Measurements from ENCODE around the gene MEGF6.
"Not testable (repeated sequence)": the region's sequence is repeated elsewhere in the genome, so short reads cannot be mapped to it uniquely, and the experiment has no call there.

Gene MEGF6

DNA sequence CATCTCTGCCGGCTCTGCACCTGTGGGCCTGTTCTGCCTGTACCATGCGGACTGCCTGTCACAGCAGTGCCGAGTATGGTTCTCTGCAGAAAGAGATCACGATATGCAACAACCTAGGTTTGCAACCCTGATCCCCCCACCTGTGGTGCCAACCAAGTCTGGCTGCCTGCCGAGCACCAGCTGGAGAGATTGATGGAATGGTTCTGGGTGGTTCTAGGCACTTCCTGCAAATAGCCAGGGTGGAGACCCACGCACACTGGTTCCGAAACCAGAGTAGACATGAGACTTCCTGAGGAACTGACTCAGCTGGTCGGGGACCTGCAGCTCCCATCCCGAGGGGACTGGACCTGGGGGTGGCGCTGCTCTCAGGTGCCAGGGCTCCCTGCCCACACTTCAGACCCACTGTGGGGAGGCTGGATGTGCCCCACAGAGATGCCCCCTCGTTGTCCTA, 18.9 kb upstream of the MEGF6 start:
- in situ Hi-C loops (cut with MboI; ENCODE audit: low sequenced_read_pairs) = no loop called here

GRCh38 chr1:3629561-3630160, 18.4 kb upstream of the MEGF6 start:
- in situ Hi-C loops (cut with MboI; ENCODE audit: low sequenced_read_pairs) = no loop called here

- in situ Hi-C loops (cut with MboI; ENCODE audit: low sequenced_read_pairs) = no loop called here
Observed at GRCh38 chr1:3628445-3628844, 17.1 kb upstream of the MEGF6 start.

GRCh38 chr1:3627515-3628253, 16.4 kb upstream of the MEGF6 start:
- in situ Hi-C loops (cut with MboI; ENCODE audit: low sequenced_read_pairs) = no loop called here

GRCh38 chr1:3626025-3626424, 14.7 kb upstream of the MEGF6 start:
- in situ Hi-C loops (cut with MboI; ENCODE audit: low sequenced_read_pairs) = no loop called here

DNA sequence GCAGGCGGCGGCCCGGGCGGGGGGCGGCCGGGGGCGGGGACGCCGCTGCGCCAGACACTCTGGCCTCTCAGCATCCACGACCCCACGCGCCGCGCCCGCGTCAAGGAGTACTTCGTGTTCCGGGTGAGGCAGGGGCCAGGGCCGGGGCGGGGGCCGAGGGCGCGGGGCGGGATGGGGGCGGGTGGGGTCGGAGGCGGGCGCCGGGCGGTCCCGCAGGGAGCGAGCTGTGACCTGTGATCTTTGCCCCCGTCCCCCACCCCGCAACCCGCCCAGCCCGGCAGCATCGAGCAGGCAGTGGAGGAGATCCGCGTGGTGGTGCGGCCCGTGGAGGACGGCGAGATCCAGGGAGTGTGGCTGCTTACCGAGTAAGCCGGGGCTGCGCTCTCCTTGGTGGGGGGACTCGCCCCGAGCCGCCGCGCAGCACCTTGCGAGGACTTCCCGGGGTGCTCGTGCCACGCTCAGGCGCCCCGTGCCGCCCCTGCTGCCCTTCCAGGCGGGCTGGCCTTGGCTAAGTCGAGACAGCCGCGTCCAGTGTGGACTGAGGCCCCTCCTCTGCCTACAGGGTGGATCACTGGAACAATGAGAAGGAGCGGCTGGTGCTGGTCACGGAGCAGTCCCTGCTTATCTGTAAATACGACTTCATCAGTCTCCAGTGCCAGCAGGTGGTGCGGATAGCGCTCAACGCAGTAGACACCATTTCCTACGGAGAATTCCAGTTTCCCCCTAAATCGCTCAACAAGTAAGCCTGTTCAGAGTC, 14.0 kb upstream of the MEGF6 start:
- in situ Hi-C loops (cut with MboI; ENCODE audit: low sequenced_read_pairs) = no loop called here

DNA sequence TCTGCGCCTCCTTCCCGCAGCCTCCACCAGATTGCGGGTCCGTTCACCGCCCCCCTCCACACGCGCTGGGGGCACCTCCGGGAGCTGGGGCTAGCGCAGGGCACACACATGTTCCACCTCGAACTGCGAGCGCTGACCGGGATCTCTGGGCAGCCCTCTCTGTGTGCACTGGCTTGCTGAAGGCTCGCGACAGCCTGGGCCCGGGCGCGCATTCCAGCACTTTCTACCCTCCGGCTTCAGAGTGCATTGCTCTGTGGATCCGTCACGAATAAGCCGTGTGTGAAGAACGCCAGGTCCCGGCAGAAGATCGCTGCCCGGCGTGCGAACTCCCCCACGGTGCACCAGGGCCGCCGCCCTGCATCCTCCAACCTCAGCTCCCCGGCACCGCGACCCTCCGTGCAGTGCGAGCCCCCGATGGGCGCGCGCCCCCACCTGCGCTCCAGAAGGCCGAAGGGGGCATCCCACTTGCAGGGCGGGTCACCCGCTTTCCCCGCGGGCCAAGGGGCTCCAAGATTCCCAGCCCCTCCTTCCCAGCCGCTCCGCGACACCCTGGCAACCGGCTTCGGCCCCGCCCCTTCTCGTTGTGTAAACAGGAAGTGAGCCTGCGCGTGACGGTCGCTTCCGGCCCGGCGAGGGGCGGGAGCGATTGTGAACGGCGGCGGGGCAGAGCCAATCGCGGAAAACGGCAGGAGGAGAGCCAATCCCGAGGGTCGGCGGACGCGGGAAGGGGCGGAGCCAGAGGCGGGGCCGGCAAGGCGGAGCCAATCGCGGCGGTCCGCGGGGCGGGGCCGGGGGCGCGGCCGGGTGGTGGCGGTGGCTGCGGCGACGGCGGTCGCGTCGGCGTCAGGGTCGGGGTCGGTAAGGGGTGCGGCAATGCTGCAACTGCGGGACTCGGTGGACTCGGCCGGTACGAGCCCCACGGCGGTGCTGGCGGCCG, 13.2 kb upstream of the MEGF6 start, which contains the start of gene TPRG1L:
Gene TPRG1L (plus strand): TSS at position 816 of the 937 bp plus-strand sequence. CDS start 58 bp downstream, at position 874.
- in situ Hi-C loops (cut with MboI; ENCODE audit: low sequenced_read_pairs) = no loop called here

DNA sequence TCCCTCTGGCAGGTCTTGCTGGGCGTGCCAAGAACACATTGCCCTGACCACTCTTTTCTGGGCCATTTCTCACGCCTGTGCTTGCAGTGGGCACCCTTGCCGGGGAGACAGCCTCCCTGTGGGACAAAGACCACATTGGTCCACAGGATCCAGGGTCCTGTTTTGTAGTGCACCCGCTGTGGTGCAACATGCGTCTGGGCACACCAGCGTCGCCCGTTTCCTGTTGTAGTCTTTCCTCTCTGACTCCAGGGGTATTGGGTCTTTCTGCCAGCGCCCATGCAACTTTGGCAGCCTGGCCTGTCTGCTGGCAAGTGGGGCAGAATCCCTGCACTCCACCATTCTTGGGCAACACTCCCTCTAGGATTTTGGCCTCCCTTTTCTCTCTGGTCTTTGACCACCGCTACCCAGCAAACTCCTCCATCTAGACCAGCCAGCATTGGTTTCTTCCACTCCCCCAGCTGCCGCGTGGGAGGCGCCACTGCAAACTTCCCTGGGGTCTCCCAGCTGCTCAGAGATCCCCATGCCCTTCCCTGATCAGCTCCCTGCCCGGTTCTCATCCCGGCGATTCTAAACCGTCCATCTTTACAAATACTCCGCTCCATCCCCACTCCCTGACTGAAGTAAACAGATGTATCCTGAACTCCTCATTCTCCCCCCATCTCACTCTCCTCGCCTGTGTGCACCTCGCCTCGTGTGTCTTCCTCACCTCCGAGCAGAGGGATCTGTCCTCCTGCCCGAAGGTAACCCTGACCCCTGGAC, 12.3 kb upstream of the MEGF6 start:
- in situ Hi-C loops (cut with MboI; ENCODE audit: low sequenced_read_pairs) = no loop called here

DNA sequence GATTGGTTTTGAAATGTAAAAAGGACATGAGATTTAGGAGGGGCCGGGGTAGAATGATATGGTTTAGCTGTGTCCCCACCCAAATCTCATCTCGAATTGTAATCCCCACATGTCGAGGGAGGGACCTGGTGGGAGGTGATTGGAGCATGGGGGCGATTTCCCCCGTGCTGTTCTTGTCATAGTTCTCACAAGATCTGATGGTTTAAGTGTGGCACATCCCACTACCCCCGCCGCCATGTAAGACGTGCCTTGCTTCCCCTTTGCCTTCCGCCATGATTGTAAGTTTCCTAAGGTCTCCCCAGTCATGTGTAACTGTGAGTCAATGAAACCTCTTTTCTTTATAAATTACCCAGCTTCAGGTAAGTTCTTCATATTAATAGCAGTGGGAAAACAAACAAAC, 10.8 kb upstream of the MEGF6 start:
- in situ Hi-C loops (cut with MboI; ENCODE audit: low sequenced_read_pairs) = not testable (repeated sequence)

DNA sequence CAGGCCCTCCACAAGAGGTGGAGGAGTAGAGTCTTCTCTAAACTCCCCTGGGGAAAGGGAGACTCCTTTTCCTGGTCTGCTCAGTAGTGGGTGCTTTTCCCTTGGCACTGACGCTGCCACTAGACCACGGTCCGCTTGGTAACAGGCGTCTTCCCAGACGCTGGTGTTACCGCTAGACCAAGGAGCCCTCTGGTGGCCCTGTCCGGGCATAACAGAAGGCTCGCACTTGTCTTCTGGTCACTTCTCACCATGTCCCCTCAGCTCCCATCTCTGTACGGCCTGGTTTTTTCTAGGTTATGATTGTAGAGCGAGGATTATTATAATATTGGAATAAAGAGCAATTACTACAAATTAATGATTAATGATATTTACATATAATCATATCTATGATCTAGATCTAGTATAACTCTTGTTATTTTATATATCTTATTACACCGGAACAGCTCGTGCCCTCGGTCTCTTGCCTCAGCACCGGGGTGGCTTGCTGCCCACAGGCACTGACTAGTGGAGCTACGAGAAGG, 9.9 kb upstream of the MEGF6 start:
- in situ Hi-C loops (cut with MboI; ENCODE audit: low sequenced_read_pairs) = not testable (repeated sequence)

GRCh38 chr1:3620708-3621107, 9.4 kb upstream of the MEGF6 start:
- in situ Hi-C loops (cut with MboI; ENCODE audit: low sequenced_read_pairs) = no loop called here

- in situ Hi-C loops (cut with MboI; ENCODE audit: low sequenced_read_pairs) = no loop called here
Observed at GRCh38 chr1:3618881-3619671, 7.8 kb upstream of the MEGF6 start.

- in situ Hi-C loops (cut with MboI; ENCODE audit: low sequenced_read_pairs) = no loop called here
Observed at GRCh38 chr1:3618531-3618880, 7.2 kb upstream of the MEGF6 start.

- in situ Hi-C loops (cut with MboI; ENCODE audit: low sequenced_read_pairs) = no loop called here
Observed at GRCh38 chr1:3617806-3618345, 6.6 kb upstream of the MEGF6 start.

GRCh38 chr1:3616861-3617260, 5.6 kb upstream of the MEGF6 start:
- in situ Hi-C loops (cut with MboI; ENCODE audit: low sequenced_read_pairs) = no loop called here

DNA sequence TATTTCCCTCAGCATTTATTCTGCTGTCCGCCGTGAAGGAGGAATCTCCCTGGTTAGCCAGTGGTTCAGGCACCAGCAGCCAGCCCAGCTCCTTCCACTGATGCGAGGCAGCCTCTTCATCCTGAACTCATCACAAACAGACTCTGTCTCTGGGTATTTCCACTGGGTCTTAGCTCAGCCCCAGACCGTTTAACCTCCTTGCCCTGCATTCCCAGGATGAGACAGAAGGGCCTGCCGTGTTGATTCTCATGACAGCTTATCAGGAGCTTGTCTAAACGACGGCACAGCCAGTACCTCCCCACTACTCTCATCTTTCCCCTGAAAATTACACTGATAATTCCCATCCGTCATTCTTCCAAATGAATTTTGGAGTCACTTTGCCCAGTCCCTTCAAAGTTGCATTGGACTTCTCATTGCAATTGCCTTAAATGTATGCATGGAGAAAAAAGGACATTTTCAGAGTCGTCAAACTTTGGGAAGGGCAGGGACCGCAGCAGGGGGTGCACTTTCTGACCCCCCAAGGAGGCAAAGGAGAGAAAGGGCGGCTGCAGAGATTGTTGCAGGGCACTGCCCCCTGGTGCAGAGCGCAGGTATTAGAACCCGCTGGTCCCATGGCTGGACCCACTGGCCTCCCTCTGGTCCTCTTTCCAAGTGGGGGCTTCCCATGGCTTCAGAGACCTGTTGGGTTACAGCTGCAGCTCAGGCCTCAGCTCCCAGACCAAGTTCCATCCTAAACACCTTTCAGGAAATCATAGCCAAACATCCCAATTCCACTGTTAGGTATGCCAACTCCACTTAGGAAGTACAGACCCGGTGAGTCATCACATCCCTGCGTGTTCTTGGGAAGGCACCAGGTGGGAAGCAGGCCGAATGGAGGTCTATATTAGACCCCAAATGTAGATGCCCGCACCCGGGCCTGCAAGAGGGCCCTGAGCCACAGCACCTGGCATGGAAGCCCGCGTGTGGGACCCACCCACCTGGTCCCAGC, 3.7 kb upstream of the MEGF6 start:
- in situ Hi-C loops (cut with MboI; ENCODE audit: low sequenced_read_pairs) = no loop called here

DNA sequence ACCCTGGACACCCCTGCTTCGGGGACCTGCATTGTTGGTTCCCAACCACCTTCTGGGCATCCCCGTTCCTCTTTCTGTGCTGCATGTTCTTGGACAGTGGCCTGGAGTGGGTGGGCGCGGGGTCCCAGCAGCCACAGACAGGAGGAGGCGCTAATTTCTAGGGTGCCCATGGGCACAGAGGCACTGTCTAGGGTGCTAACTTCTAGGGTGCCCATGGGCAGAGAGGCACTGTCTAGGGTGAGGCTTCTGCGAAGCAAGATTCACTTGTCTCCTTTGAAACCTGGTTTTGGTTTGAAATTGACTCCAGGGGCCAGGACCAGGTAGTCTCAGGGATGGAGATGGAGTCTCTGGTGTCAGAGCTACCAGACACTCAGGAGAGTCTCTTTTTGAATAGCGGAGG, 815 bp upstream of the MEGF6 start:
- in situ Hi-C loops (cut with MboI; ENCODE audit: low sequenced_read_pairs) = no loop called here
